GM12872 (cell line): ENCODE results near the gene FKBP11.

Source experiments
- TF ChIP-seq, protein P1 (sequence below): IDR thresholded peaks from 3 replicates; pipeline ENCODE4 v1.5.1; 2011; ENCODE audit warnings: low read depth, mild to moderate bottlenecking, low read length, moderate library complexity; ENCODE audit not compliant: insufficient read depth

The FKBP11 gene

DNA sequence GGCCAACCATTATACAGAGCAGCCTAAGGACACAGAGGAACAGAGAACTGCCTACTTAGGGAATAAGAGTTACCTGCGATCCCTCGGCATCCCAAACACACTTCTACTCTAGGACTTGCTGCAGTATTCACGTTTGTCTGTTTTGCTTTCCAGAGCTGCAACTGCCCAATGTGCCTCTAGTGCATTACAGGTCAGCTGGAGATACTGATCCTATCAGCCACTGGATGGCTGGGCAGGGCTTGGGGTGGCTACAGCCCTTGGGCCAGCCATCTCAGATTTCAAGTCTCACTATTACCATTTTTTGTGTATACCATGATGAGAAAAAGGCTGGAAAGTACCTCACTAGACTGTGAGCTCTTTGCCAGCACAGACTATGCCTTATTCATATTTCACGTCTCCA, 27.4 kb upstream of the FKBP11 start:
- TF ChIP-seq, protein P1, sequence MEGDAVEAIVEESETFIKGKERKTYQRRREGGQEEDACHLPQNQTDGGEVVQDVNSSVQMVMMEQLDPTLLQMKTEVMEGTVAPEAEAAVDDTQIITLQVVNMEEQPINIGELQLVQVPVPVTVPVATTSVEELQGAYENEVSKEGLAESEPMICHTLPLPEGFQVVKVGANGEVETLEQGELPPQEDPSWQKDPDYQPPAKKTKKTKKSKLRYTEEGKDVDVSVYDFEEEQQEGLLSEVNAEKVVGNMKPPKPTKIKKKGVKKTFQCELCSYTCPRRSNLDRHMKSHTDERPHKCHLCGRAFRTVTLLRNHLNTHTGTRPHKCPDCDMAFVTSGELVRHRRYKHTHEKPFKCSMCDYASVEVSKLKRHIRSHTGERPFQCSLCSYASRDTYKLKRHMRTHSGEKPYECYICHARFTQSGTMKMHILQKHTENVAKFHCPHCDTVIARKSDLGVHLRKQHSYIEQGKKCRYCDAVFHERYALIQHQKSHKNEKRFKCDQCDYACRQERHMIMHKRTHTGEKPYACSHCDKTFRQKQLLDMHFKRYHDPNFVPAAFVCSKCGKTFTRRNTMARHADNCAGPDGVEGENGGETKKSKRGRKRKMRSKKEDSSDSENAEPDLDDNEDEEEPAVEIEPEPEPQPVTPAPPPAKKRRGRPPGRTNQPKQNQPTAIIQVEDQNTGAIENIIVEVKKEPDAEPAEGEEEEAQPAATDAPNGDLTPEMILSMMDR: no peak

- TF ChIP-seq, protein P1: no peak
These were observed 22.4 kb upstream of the FKBP11 start for GRCh38 chr12:48947727-48948126.

- TF ChIP-seq, protein P1: no peak
These were observed 21.7 kb upstream of the FKBP11 start for GRCh38 chr12:48946943-48947342.

GRCh38 chr12:48946205-48946604, 20.9 kb upstream of the FKBP11 start:
- TF ChIP-seq, protein P1: no peak

GRCh38 chr12:48943221-48943620, 17.9 kb upstream of the FKBP11 start:
- TF ChIP-seq, protein P1: no peak

DNA sequence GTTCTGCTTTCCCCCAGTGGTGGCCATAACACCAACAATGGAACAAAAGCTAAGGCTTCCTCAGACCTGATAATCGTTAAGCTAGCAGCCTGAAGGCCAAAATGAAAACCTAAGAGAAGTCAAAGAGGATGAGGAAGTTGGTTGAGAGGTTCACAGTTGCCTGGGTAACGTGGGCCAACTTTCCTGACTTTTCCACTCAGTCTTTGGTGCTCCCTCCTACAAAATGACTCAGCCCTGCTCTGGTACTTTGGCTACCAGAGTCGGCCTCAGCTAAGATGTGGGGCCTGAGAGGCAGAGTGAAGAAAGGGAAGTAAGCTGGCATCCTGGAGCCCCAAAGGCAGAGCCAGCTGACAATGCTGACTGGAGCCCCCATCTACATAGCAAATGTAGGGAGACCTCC, 14.9 kb upstream of the FKBP11 start:
- TF ChIP-seq, protein P1: no peak

GRCh38 chr12:48938805-48939204, 13.5 kb upstream of the FKBP11 start:
- TF ChIP-seq, protein P1: no peak

- TF ChIP-seq, protein P1: peak; percentile 35; the same call in 1 of the 3 replicates
These were observed 11.9 kb upstream of the FKBP11 start for GRCh38 chr12:48937170-48937569.
